SK-N-SH treated with all-trans-retinoic acid at 6 μM for 48 hours (cell line): Measurements from ENCODE around the gene C15orf61.

Experiments
- BACH2 ChIP-seq: fragments of 250-450 bp; sonication (Bioruptor Pico); IDR thresholded peaks from 2 replicates; pipeline ENCODE4 v1.9.0; 2021; ENCODE audit warnings: mild to moderate bottlenecking, borderline replicate concordance
- TOX ChIP-seq: fragments of 250-450 bp; sonication (Bioruptor Pico); IDR thresholded peaks from 2 replicates; pipeline ENCODE4 v1.8.0; 2021; ENCODE audit warnings: mild to moderate bottlenecking, moderate library complexity, borderline replicate concordance

- no peak for TF ChIP-seq BACH2 (CRISPR knock-in tag)
- TF ChIP-seq TOX (CRISPR knock-in tag) = no peak
Observed at GRCh38 chr15:67509918-67510317, 11.0 kb upstream of the C15orf61 start.
